HepG2 (cell line): ENCODE results near the gene NUDT3. TPM values are rescaled to one million over a fixed set of nuclear protein-coding genes. Genes with fewer than 3 reads are reported as not detected.
A peak's percentile ranks its signal among the peaks of the same experiment; 100 is the strongest.

ENCODE experiments used
- HBP1 ChIP-seq: IDR thresholded peaks from 2 replicates; pipeline ENCODE4 v1.6.1; 2016; ENCODE audit warnings: low read depth, control low read depth
- HNF4G ChIP-seq, 2 experiments: sonication (generic) in 1 of 2; formaldehyde crosslinking in 1 of 2; IDR thresholded peaks; 2 replicates each; pipeline versions ENCODE4 v1.4.0 to v1.6.1; 2011 to 2020; ENCODE audit warnings: borderline replicate concordance in 2 of 2, low read depth in 2 of 2, mild to moderate bottlenecking in 2 of 2, low read length in 1 of 2, missing genetic modification reagents in 1 of 2, moderate library complexity in 1 of 2
- KAT7 ChIP-seq: IDR thresholded peaks from 2 replicates; pipeline ENCODE4 v1.6.1; 2018; ENCODE audit warnings: borderline replicate concordance, missing compliant biosample characterization
- KDM5B ChIP-seq: sonication (generic); formaldehyde crosslinking; IDR thresholded peaks from 2 replicates; pipeline ENCODE4 v1.4.0; 2020; ENCODE audit warnings: missing genetic modification reagents, mild to moderate bottlenecking, borderline replicate concordance
- MXD1 ChIP-seq: sonication (generic); formaldehyde crosslinking; IDR thresholded peaks from 2 replicates; pipeline ENCODE4 v1.4.0; 2020; ENCODE audit warnings: mild to moderate bottlenecking, missing genetic modification reagents
- RFX1 ChIP-seq: fragments of 450-650 bp; IDR thresholded peaks from 2 replicates; pipeline ENCODE4 v1.6.1; 2017
- SKIL ChIP-seq: sonication (generic); formaldehyde crosslinking; IDR thresholded peaks from 2 replicates; pipeline ENCODE4 v1.8.0; 2022; ENCODE audit warnings: missing genetic modification reagents, mild to moderate bottlenecking, moderate library complexity, borderline replicate concordance
- SMYD3 ChIP-seq: sonication (generic); formaldehyde crosslinking; IDR thresholded peaks from 2 replicates; pipeline ENCODE4 v1.8.1; 2023; ENCODE audit warnings: mild to moderate bottlenecking, missing genetic modification reagents
- XRCC5 ChIP-seq: fragments of 200-400 bp; formaldehyde crosslinking; optimal IDR thresholded peaks from 2 replicates; pipeline ENCODE3; 2017; ENCODE audit warnings: mild to moderate bottlenecking, low read length
- ZFP90 ChIP-seq: sonication (generic); formaldehyde crosslinking; IDR thresholded peaks from 2 replicates; pipeline ENCODE4 v1.8.0; 2022; ENCODE audit warnings: missing genetic modification reagents, mild to moderate bottlenecking, inconsistent platforms, borderline replicate concordance
- ZNF382 ChIP-seq: sonication (generic); formaldehyde crosslinking; IDR thresholded peaks from 2 replicates; pipeline ENCODE4 v1.5.0; 2020; ENCODE audit warnings: missing genetic modification reagents, mild to moderate bottlenecking, borderline replicate concordance
- ZNF607 ChIP-seq: sonication (generic); formaldehyde crosslinking; IDR thresholded peaks from 2 replicates; pipeline ENCODE4 v1.5.1; 2020; ENCODE audit warnings: missing genetic modification reagents, mild to moderate bottlenecking, borderline replicate concordance
- ZNF670 ChIP-seq: sonication (generic); formaldehyde crosslinking; IDR thresholded peaks from 2 replicates; pipeline ENCODE4 v1.8.0; 2022; ENCODE audit warnings: mild to moderate bottlenecking, missing genetic modification reagents, borderline replicate concordance
- ZNF776 ChIP-seq: sonication (generic); formaldehyde crosslinking; IDR thresholded peaks from 2 replicates; pipeline ENCODE4 v1.4.0; 2020; ENCODE audit warnings: mild to moderate bottlenecking, missing genetic modification reagents
- polyA plus RNA-seq, 8 experiments: library from polyadenylated mRNA; depleted of rRNA in 3 of 8; stranded (reverse) in 7 of 8; unstranded in 1 of 8; fragments of >200 nt; fragmentation: Illumina TruSeq in 4 of 8; extraction: Trizol in 4 of 8; gene quantifications; 2 replicates each; pipeline versions ENCODE4 v1.2.1 to v1.2.3, GENCODE V29; 2011 to 2016; ENCODE audit warnings: low read depth in 4 of 8, missing spikeins in 1 of 8, mixed read lengths in 1 of 8; ENCODE audit not compliant: insufficient read depth in 1 of 8
- total RNA-seq, 5 experiments: library from RNA; depleted of rRNA; stranded (reverse); fragments of >200 nt; fragmentation: Illumina TruSeq; extraction: Trizol; gene quantifications; 2 replicates each; pipeline ENCODE4 v1.2.3, GENCODE V29; 2016; ENCODE audit warnings: low read depth in 1 of 5
- TF ChIP-seq, protein P1 (sequence below): sonication (generic); formaldehyde crosslinking; conservative IDR thresholded peaks from 2 replicates; pipeline ENCODE4 v1.4.0; 2020; ENCODE audit warnings: missing genetic modification reagents
- TF ChIP-seq, protein P2 (sequence below): sonication (generic); formaldehyde crosslinking; IDR thresholded peaks from 2 replicates; pipeline ENCODE4 v1.9.0; 2021; ENCODE audit warnings: missing genetic modification reagents, mild to moderate bottlenecking, borderline replicate concordance
- TF ChIP-seq, protein P3 (sequence below): sonication (generic); formaldehyde crosslinking; IDR thresholded peaks from 2 replicates; pipeline ENCODE4 v1.5.1; 2020; ENCODE audit warnings: mild to moderate bottlenecking, missing genetic modification reagents, moderate library complexity

NUDT3 gene
- total and polyA plus RNA-seq, 2 of the 13 experiments (the other 11 are each of a cell fraction or from before 2014, with no cell fraction given), result 20.2 to 20.6 TPM

- TF ChIP-seq, protein P1, sequence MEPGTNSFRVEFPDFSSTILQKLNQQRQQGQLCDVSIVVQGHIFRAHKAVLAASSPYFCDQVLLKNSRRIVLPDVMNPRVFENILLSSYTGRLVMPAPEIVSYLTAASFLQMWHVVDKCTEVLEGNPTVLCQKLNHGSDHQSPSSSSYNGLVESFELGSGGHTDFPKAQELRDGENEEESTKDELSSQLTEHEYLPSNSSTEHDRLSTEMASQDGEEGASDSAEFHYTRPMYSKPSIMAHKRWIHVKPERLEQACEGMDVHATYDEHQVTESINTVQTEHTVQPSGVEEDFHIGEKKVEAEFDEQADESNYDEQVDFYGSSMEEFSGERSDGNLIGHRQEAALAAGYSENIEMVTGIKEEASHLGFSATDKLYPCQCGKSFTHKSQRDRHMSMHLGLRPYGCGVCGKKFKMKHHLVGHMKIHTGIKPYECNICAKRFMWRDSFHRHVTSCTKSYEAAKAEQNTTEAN (CRISPR knock-in tag), result peak; percentile 97
- TF ChIP-seq, protein P2, sequence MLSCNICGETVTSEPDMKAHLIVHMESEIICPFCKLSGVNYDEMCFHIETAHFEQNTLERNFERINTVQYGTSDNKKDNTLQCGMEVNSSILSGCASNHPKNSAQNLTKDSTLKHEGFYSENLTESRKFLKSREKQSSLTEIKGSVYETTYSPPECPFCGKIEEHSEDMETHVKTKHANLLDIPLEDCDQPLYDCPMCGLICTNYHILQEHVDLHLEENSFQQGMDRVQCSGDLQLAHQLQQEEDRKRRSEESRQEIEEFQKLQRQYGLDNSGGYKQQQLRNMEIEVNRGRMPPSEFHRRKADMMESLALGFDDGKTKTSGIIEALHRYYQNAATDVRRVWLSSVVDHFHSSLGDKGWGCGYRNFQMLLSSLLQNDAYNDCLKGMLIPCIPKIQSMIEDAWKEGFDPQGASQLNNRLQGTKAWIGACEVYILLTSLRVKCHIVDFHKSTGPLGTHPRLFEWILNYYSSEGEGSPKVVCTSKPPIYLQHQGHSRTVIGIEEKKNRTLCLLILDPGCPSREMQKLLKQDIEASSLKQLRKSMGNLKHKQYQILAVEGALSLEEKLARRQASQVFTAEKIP (CRISPR knock-in tag), result no peak
- no peak for TF ChIP-seq HNF4G (IDR thresholded peaks at IDR 0.05; ENCODE audit: borderline replicate concordance, low read depth, low read length)
- 0 out of 2 replicates have a peak, but pooled peaks have one; percentile 33 for TF ChIP-seq HNF4G (CRISPR knock-in tag; IDR thresholded peaks at IDR 0.05; ENCODE audit: borderline replicate concordance, low read depth)
- peak; percentile 99 for TF ChIP-seq KDM5B (CRISPR knock-in tag)
- TF ChIP-seq XRCC5, result peak; percentile 69
- no peak; the same call in 1 of the 2 replicates for TF ChIP-seq SKIL
- TF ChIP-seq HBP1 (CRISPR knock-in tag), result peak; percentile 95
- no peak; the same call in 1 of the 2 replicates for TF ChIP-seq KAT7 (CRISPR knock-in tag)
- TF ChIP-seq ZNF607 (CRISPR knock-in tag), result peak; percentile 99
- TF ChIP-seq, protein P3, sequence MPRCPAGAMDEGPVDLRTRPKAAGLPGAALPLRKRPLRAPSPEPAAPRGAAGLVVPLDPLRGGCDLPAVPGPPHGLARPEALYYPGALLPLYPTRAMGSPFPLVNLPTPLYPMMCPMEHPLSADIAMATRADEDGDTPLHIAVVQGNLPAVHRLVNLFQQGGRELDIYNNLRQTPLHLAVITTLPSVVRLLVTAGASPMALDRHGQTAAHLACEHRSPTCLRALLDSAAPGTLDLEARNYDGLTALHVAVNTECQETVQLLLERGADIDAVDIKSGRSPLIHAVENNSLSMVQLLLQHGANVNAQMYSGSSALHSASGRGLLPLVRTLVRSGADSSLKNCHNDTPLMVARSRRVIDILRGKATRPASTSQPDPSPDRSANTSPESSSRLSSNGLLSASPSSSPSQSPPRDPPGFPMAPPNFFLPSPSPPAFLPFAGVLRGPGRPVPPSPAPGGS, result peak; percentile 99
- peak; percentile 81; the same call in 1 of the 2 replicates for TF ChIP-seq ZFP90 (CRISPR knock-in tag)
- no peak for TF ChIP-seq RFX1
- peak; percentile 91; the same call in 1 of the 2 replicates for TF ChIP-seq ZNF670 (CRISPR knock-in tag)
- peak; percentile 67; the same call in 1 of the 2 replicates for TF ChIP-seq SMYD3 (CRISPR knock-in tag)
- no peak for TF ChIP-seq ZNF382 (CRISPR knock-in tag)
- peak; percentile 97 for TF ChIP-seq MXD1 (CRISPR knock-in tag)
- TF ChIP-seq ZNF776, result peak; percentile 99
Measured at GRCh38 chr6:34237722-34238584, 154.5 kb downstream of the NUDT3 start (continued).
